Thymus (tissue), 11 donors: ENCODE results near the gene CRBN. TPM values are rescaled to one million over a fixed set of nuclear protein-coding genes. Genes with fewer than 3 reads are reported as not detected.

Source experiments
- DNase-seq, 9 donors: peaks; one replicate each; pipeline ENCODE4 v3.0.0-alpha.2; 2013; ENCODE audit warnings: low spot score in 9 of 9, low read depth in 6 of 9, missing footprints in 1 of 9
- H3K27ac ChIP-seq, 2 donors: one replicate each; pipeline ENCODE4 v1.5.1; 2013; ENCODE audit warnings: control low read depth in 1 of 2, low read depth in 1 of 2, low read length in 1 of 2, mild to moderate bottlenecking in 1 of 2, moderate library complexity in 1 of 2
- H3K27me3 ChIP-seq, 2 donors: one replicate each; pipeline ENCODE4 v1.5.1; 2013; ENCODE audit warnings: low read length in 1 of 2; ENCODE audit not compliant: control insufficient read depth in 2 of 2, insufficient read depth in 1 of 2
- H3K36me3 ChIP-seq, 2 donors: one replicate each; pipeline ENCODE4 v1.5.1; 2013; ENCODE audit warnings: low read length in 1 of 2, mild to moderate bottlenecking in 1 of 2, moderate library complexity in 1 of 2; ENCODE audit not compliant: control insufficient read depth in 2 of 2, insufficient read depth in 2 of 2
- H3K4me1 ChIP-seq, 2 donors: one replicate each; pipeline ENCODE4 v1.5.1; 2013; ENCODE audit warnings: low read length in 2 of 2; ENCODE audit not compliant: control insufficient read depth in 2 of 2, insufficient read depth in 2 of 2
- H3K4me3 ChIP-seq, 2 donors: one replicate each; pipeline ENCODE4 v1.5.1; 2013; ENCODE audit warnings: low read length in 2 of 2, control low read depth in 1 of 2, mild to moderate bottlenecking in 1 of 2
- H3K9me3 ChIP-seq, 2 donors: one replicate each; pipeline ENCODE4 v1.5.1; 2013; ENCODE audit warnings: low read length in 1 of 2, mild to moderate bottlenecking in 1 of 2; ENCODE audit not compliant: control insufficient read depth in 2 of 2, insufficient read depth in 1 of 2
- WGBS: extraction: QIAGEN DNeasy Blood & Tissue Kit; methylation state at CpG from one replicate; pipeline ENCODE4 v1.1.7; 2013; 5-methylcytosine and 5-hydroxymethylcytosine counted together
- polyA plus RNA-seq: library from polyadenylated mRNA; stranded (reverse); fragments of 200-250 nt; gene quantifications from one replicate; pipeline ENCODE4 v1.2.3, GENCODE V29; 2013
- total RNA-seq: library from RNA; stranded (reverse); fragments of 120-200 nt; gene quantifications from one replicate; pipeline ENCODE4 v1.2.4, GENCODE V29; 2013
- donor health status: healthy.

Gene CRBN
- total and polyA plus RNA-seq, 2 donors, result 54.4 to 67.7 TPM

GRCh38 chr3:3154879-3155610 is 24.4 kb downstream of the CRBN start:
- H3K27ac ChIP-seq, result no peak overlapping the region
- no peaks in the 10 kb centered on the region for H3K4me1 ChIP-seq
- H3K9me3 ChIP-seq, result no peaks in the 10 kb centered on the region
- 98% methylated on average over 5 of the region's 5 CpGs for WGBS
- H3K36me3 ChIP-seq, result peaks cover 14 to 78% of the 10 kb centered on the region in 2 donors
- DNase-seq, result no peak
- no peaks in the 10 kb centered on the region for H3K27me3 ChIP-seq
- no peak overlapping the region for H3K4me3 ChIP-seq

GRCh38 chr3:3151513-3151912 is 28.0 kb downstream of the CRBN start:
- 100% methylated on average over 1 of the region's 1 CpG for WGBS
- Histone ChIP-seq H3K4me1 (no peaks in the 10 kb centered on the region), H3K27ac (no peak overlapping the region), H3K4me3 (no peak overlapping the region), H3K9me3 (no peaks in the 10 kb centered on the region), H3K27me3 (no peaks in the 10 kb centered on the region), H3K36me3 (peaks cover 17 to 81% of the 10 kb centered on the region in 2 donors)
- no peak for DNase-seq

- Histone ChIP-seq H3K27ac (no peak overlapping the region), H3K4me3 (no peak overlapping the region), H3K36me3 (peaks cover 10 to 82% of the 10 kb centered on the region in 2 donors), H3K4me1 (no peaks in the 10 kb centered on the region), H3K9me3 (no peaks in the 10 kb centered on the region), H3K27me3 (no peaks in the 10 kb centered on the region)
- WGBS, result 97% methylated on average over 1 of the region's 1 CpG
- DNase-seq, result no peak
Observed at GRCh38 chr3:3149560-3149959, 29.9 kb downstream of the CRBN start.

- no peak overlapping the region for H3K27ac ChIP-seq
- H3K4me1 ChIP-seq, result no peaks in the 10 kb centered on the region
- H3K4me3 ChIP-seq, result no peak overlapping the region
- H3K27me3 ChIP-seq, result no peaks in the 10 kb centered on the region
- H3K9me3 ChIP-seq, result no peaks in the 10 kb centered on the region
- 92% methylated on average over 8 of the region's 8 CpGs for WGBS
- DNase-seq, result no peak
- H3K36me3 ChIP-seq, result peaks cover 9 to 88% of the 10 kb centered on the region in 2 donors
Observed at GRCh38 chr3:3145831-3146230, 33.7 kb downstream of the CRBN start.

GRCh38 chr3:3141939-3142338 is 37.6 kb downstream of the CRBN start:
- Histone ChIP-seq H3K27ac (no peak overlapping the region), H3K9me3 (no peaks in the 10 kb centered on the region), H3K36me3 (peaks cover 11 to 84% of the 10 kb centered on the region in 2 donors), H3K27me3 (no peaks in the 10 kb centered on the region), H3K4me1 (no peaks in the 10 kb centered on the region), H3K4me3 (no peak overlapping the region)
- DNase-seq, result no peak

- Histone ChIP-seq H3K4me1 (no peaks in the 10 kb centered on the region), H3K27ac (no peak overlapping the region), H3K27me3 (no peaks in the 10 kb centered on the region), H3K36me3 (peaks cover 11 to 66% of the 10 kb centered on the region in 2 donors), H3K9me3 (no peaks in the 10 kb centered on the region), H3K4me3 (no peak overlapping the region)
- DNase-seq, result no peak
- WGBS, result 98% methylated on average over 6 of the region's 6 CpGs
Observed at GRCh38 chr3:3137526-3137925, 42.0 kb downstream of the CRBN start.

GRCh38 chr3:3134750-3135448 is 44.6 kb downstream of the CRBN start:
- Histone ChIP-seq H3K4me1 (no peaks in the 10 kb centered on the region), H3K27me3 (no peaks in the 10 kb centered on the region), H3K36me3 (peaks cover 10 to 56% of the 10 kb centered on the region in 2 donors), H3K27ac (no peak overlapping the region), H3K4me3 (no peak overlapping the region), H3K9me3 (peaks cover 0 to 4% of the 10 kb centered on the region in 2 donors)
- DNase-seq, result no peak
- 99% methylated on average over 4 of the region's 4 CpGs for WGBS

GRCh38 chr3:3133500-3133899 is 46.0 kb downstream of the CRBN start:
- peaks cover 0 to 2% of the 10 kb centered on the region in 2 donors for H3K4me1 ChIP-seq
- H3K36me3 ChIP-seq, result peaks cover 13 to 56% of the 10 kb centered on the region in 2 donors
- H3K27me3 ChIP-seq, result no peaks in the 10 kb centered on the region
- 96% methylated on average over 6 of the region's 6 CpGs for WGBS
- no peak overlapping the region for H3K4me3 ChIP-seq
- peaks cover 0 to 4% of the 10 kb centered on the region in 2 donors for H3K9me3 ChIP-seq
- DNase-seq, result no peak
- no peak overlapping the region for H3K27ac ChIP-seq

GRCh38 chr3:3129579-3129978 is 49.9 kb downstream of the CRBN start:
- H3K4me3 ChIP-seq, result no peak overlapping the region
- H3K27ac ChIP-seq, result no peak overlapping the region
- no peak for DNase-seq
- H3K27me3 ChIP-seq, result no peaks in the 10 kb centered on the region
- peaks cover 13 to 40% of the 10 kb centered on the region in 2 donors for H3K36me3 ChIP-seq
- peaks cover 10 to 19% of the 10 kb centered on the region in 2 donors for H3K4me1 ChIP-seq
- 79% methylated on average over 5 of the region's 5 CpGs for WGBS
- peaks cover 0 to 4% of the 10 kb centered on the region in 2 donors for H3K9me3 ChIP-seq
